ENCODE data around the gene YDJC. TPM values are rescaled to one million over a fixed set of nuclear protein-coding genes. Genes with fewer than 3 reads are reported as not detected.

The YDJC gene
- total and polyA plus RNA-seq, 2 donors (not counting 1 experiment from before 2014, with no cell fraction given) = 48.8 to 82.8 TPM

GRCh38 chr22:21594865-21595452, 34.9 kb downstream of the YDJC start:
- ATAC-seq (ENCODE audit: low read depth) (no peak), DNase-seq (no peak)
- POLR2A ChIA-PET = no interaction called here
- Histone ChIP-seq H3K4me3 (ENCODE audit: control extremely low read depth in 1 of 5, extremely low read depth in 1 of 5, insufficient read depth in 1 of 5, low read depth in 2 of 5, low read length in 4 of 5) (no peak overlapping the region), H3K9ac (ENCODE audit: low read length) (no peak overlapping the region), H3K27me3 (replicated peaks in 1 of 4; ENCODE audit: control extremely low read depth in 1 of 4, control insufficient read depth in 3 of 4, insufficient read depth in 4 of 4, low read length in 3 of 4) (no peaks in the 10 kb centered on the region), H3K79me2 (ENCODE audit: control insufficient read depth, insufficient read depth, low read length) (peaks cover 99% of the 10 kb centered on the region), H3K4me2 (replicated peaks; ENCODE audit: low read depth, low read length, poor library complexity, severe bottlenecking) (no peak overlapping the region), H4K20me1 (ENCODE audit: control insufficient read depth, insufficient read depth, low read length, poor library complexity, severe bottlenecking) (peaks cover 100% of the 10 kb centered on the region), H3K27ac (ENCODE audit: low read length in 2 of 2) (no peak overlapping the region), H3K36me3 (replicated peaks in 1 of 2; ENCODE audit: control extremely low read depth in 1 of 2, control insufficient read depth in 1 of 2, extremely low read depth in 1 of 2, insufficient read depth in 2 of 2, low read length in 1 of 2) (peaks cover 0 to 61% of the 10 kb centered on the region in 2 experiments), H3K9me3 (ENCODE audit: control extremely low read depth in 1 of 3, control insufficient read depth in 2 of 3, insufficient read depth in 1 of 3, low read length in 2 of 3) (peaks cover 0 to 5% (median 0%) of the 10 kb centered on the region in 3 donors), H2AFZ (ENCODE audit: insufficient read depth, low read depth, low read length, poor library complexity, severe bottlenecking) (no peak overlapping the region), H3K4me1 (ENCODE audit: control insufficient read depth in 2 of 2, insufficient read depth in 2 of 2, low read length in 2 of 2) (peaks cover 16 to 23% of the 10 kb centered on the region in 2 donors)
- no peaks in the 10 kb centered on the region for H3K9me3 Mint-ChIP-seq (ENCODE audit: insufficient read depth)
- H3K27me3 Mint-ChIP-seq = no peaks in the 10 kb centered on the region
- CTCF ChIA-PET = no interaction called here
- H3K27ac Mint-ChIP-seq = no peak overlapping the region
- WGBS (ENCODE audit: insufficient coverage) = 97% methylated on average over 4 of the region's 5 CpGs
- H3K4me3 Mint-ChIP-seq = no peak overlapping the region
- TF ChIP-seq EZH2 (IDR thresholded peaks at IDR 0.05; ENCODE audit: borderline replicate concordance, insufficient read depth, low read depth, low read length, poor library complexity, severe bottlenecking) = no peak
- no peak for TF ChIP-seq CTCF (IDR thresholded peaks at IDR 0.05)
- H3K4me1 Mint-ChIP-seq = peaks cover 52% of the 10 kb centered on the region
- intact Hi-C loops (cut with micrococcal nuclease) = no loop called here

GRCh38 chr22:21593406-21594232, 36.2 kb downstream of the YDJC start:
- Histone ChIP-seq H3K79me2 (ENCODE audit: control insufficient read depth, insufficient read depth, low read length) (peaks cover 99% of the 10 kb centered on the region), H3K27ac (ENCODE audit: low read length in 2 of 2) (no peak overlapping the region), H3K4me2 (replicated peaks; ENCODE audit: low read depth, low read length, poor library complexity, severe bottlenecking) (no peak overlapping the region), H3K27me3 (replicated peaks in 1 of 4; ENCODE audit: control extremely low read depth in 1 of 4, control insufficient read depth in 3 of 4, insufficient read depth in 4 of 4, low read length in 3 of 4) (no peaks in the 10 kb centered on the region), H3K4me3 (ENCODE audit: control extremely low read depth in 1 of 5, extremely low read depth in 1 of 5, insufficient read depth in 1 of 5, low read depth in 2 of 5, low read length in 4 of 5) (no peak overlapping the region), H3K36me3 (replicated peaks in 1 of 2; ENCODE audit: control extremely low read depth in 1 of 2, control insufficient read depth in 1 of 2, extremely low read depth in 1 of 2, insufficient read depth in 2 of 2, low read length in 1 of 2) (peaks cover 0 to 54% of the 10 kb centered on the region in 2 experiments), H3K9ac (ENCODE audit: low read length) (no peak overlapping the region), H3K9me3 (ENCODE audit: control extremely low read depth in 1 of 3, control insufficient read depth in 2 of 3, insufficient read depth in 1 of 3, low read length in 2 of 3) (peaks cover 0 to 5% (median 0%) of the 10 kb centered on the region in 3 donors), H4K20me1 (ENCODE audit: control insufficient read depth, insufficient read depth, low read length, poor library complexity, severe bottlenecking) (peaks cover 100% of the 10 kb centered on the region), H3K4me1 (ENCODE audit: control insufficient read depth in 2 of 2, insufficient read depth in 2 of 2, low read length in 2 of 2) (peaks cover 24 to 32% of the 10 kb centered on the region in 2 donors), H2AFZ (ENCODE audit: insufficient read depth, low read depth, low read length, poor library complexity, severe bottlenecking) (no peak overlapping the region)
- no peak for ATAC-seq (ENCODE audit: low read depth)
- ChIA-PET CTCF (interaction anchor here (0.9 kb wide), 1 partner anchor 35 kb away, joined by 3 read pairs; no protein-coding TSS in a partner anchor), POLR2A (no interaction called here)
- Mint-ChIP-seq H3K9me3 (ENCODE audit: insufficient read depth) (no peaks in the 10 kb centered on the region), H3K4me3 (no peak overlapping the region), H3K27ac (no peak overlapping the region), H3K4me1 (peaks cover 54% of the 10 kb centered on the region), H3K27me3 (no peaks in the 10 kb centered on the region)
- WGBS (ENCODE audit: insufficient coverage) = 95% methylated on average over 10 of the region's 11 CpGs
- intact Hi-C loops (cut with micrococcal nuclease) = no loop called here
- TF ChIP-seq EZH2 (IDR thresholded peaks at IDR 0.05; ENCODE audit: borderline replicate concordance, insufficient read depth, low read depth, low read length, poor library complexity, severe bottlenecking) = no peak
- TF ChIP-seq CTCF (IDR thresholded peaks at IDR 0.05) = no peak
- DNase-seq = no peak
